ENCODE measurements around the gene DCTN4. TPM values are rescaled to one million over a fixed set of nuclear protein-coding genes. Genes with fewer than 3 reads are reported as not detected.

The DCTN4 gene
- total and polyA plus RNA-seq, 9 of the 15 experiments (the other 6 are each of a cell fraction or from before 2014, with no cell fraction given): 20.4 to 64.9 (median 49.9) TPM

- ChIA-PET POLR2A (no interaction called here), CTCF (ENCODE audit: low intra/inter-chr PET ratio) (no interaction called here)
- DNase-seq (ENCODE audit: extremely low read depth in 1 of 4, low spot score in 3 of 4) (peak in 1 of 4 experiments; percentile 7), ATAC-seq (peak; percentile 37; the same call in 2 of the 3 replicates), FAIRE-seq (no peak)
- Histone ChIP-seq H3K27me3 (ENCODE audit: control insufficient read depth in 2 of 2, insufficient read depth in 2 of 2, low read length in 2 of 2) (peaks cover 23 to 25% of the 10 kb centered on the region in 2 experiments), H3K9ac (ENCODE audit: insufficient read depth in 1 of 2, low read depth in 2 of 2, low read length in 2 of 2) (0 out of 4 replicates have a peak overlapping the region, but pooled peaks of 1 of the 2 experiments have one; percentile 48), H3K9me1 (ENCODE audit: control insufficient read depth, insufficient read depth, low read length) (no peaks in the 10 kb centered on the region), H3K4me2 (ENCODE audit: insufficient read depth, low read length) (no peak overlapping the region), H4K20me1 (replicated peaks; ENCODE audit: control insufficient read depth, insufficient read depth, low read length) (no peaks in the 10 kb centered on the region), H3K4me3 (no peak overlapping the region), H3K79me2 (ENCODE audit: control insufficient read depth, insufficient read depth, low read length) (no peaks in the 10 kb centered on the region), H3K27ac (ENCODE audit: extremely low read depth, low read depth, low read length) (no peak overlapping the region), H3K9me3 (replicated peaks; ENCODE audit: control insufficient read depth, insufficient read depth, low read depth, low read length) (no peaks in the 10 kb centered on the region), H2AFZ (ENCODE audit: low read depth, low read length) (no peak overlapping the region), H3K36me3 (ENCODE audit: control insufficient read depth, insufficient read depth, low read length) (no peaks in the 10 kb centered on the region), H3K4me1 (replicated peaks in 1 of 2; ENCODE audit: control insufficient read depth in 2 of 2, insufficient read depth in 2 of 2, low read length in 2 of 2) (peaks cover 0 to 13% of the 10 kb centered on the region in 2 experiments; a peak in 2 of 5 replicates)
- intact Hi-C loops (cut with micrococcal nuclease): no loop called here
- WGBS (ENCODE audit: insufficient coverage, low coverage, missing lambda C conversion rate): 31% methylated on average over 21 of the region's 38 CpGs
- TF ChIP-seq NR2C2 (CRISPR knock-in tag; IDR thresholded peaks at IDR 0.05) (no peak), NR2C2 (tag; IDR thresholded peaks at IDR 0.05) (no peak), FOXA1 (IDR thresholded peaks at IDR 0.05; ENCODE audit: borderline replicate concordance) (no peak), RB1 (IDR thresholded peaks at IDR 0.05; ENCODE audit: low read depth) (no peak), L3MBTL2 (IDR thresholded peaks at IDR 0.05) (no peak)
- BruUV-seq (replicated peaks): no TSS peak
- in situ Hi-C loops (cut with MboI): no loop called here
Observed at GRCh38 chr5:150672237-150672883, 86.5 kb downstream of the DCTN4 start.
